Measurements from ENCODE around the gene MAP2K6.

The MAP2K6 gene

DNA sequence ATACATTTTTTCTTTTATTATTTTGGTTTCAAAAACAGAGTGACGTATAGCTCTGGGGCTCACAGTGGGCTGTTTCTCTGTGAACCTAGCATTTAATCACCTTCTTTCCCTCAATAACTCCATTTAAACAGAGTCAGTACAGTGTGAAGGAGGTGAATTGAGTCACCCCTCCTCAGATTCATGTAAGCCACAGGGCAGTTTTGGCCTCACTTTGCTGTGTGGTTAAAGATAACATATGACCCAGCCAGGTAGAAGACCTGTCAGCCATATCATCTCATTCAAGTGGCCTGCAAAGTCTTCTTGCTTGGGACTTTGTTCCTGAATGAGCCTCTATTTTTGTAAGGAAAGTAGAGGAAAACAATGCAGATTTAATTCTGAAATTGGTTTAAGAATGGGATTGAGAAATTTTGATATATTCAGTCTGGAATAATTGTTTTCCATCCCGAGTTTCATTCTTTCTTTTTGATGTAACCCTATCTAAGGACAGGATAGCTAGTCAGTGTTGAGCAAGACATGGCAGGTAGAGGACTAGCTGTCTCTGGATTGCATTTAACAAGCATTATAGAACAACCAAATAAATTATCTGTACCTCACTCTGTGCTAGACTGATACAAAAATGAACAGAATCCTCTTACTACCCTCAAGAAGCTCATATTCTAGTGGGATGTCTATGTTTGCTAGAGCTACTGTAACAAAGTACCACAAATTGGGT, 13.1 kb downstream of the MAP2K6 start:
- DNase-seq: no peak

DNA sequence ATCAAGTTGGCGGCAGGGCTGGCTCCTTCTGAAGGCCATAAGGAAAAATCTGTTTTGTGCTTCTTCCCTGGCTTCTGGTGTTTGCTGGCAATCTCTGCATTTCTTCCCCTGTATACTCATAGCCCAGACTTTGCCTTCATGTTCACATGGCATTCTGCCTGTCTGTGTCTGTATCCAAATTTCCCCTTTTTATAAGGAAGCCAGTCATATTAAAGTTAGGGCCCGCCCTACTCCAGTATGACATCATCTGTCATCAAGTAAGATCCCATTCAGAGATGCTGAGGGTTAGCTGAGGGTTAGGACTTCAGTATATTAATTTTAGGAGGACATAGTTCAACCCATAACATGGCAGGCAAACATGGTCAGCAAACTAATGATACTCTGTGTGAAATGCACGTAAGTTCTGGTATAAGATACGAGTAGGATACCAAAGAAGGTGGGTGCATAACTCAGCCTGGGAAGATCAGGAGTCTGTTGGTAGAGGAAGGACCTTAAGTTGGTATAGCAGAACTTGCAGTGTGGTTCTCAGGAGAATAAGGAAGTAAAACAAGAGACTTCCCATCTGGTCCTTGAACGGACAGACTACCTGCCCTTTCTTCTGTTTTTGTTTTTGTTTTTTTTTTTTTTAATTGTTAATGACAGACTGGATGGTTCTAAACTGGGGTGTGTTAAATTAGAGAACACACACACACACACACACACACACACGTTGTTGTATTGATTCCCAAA, 13.9 kb downstream of the MAP2K6 start:
- no peak for DNase-seq

DNA sequence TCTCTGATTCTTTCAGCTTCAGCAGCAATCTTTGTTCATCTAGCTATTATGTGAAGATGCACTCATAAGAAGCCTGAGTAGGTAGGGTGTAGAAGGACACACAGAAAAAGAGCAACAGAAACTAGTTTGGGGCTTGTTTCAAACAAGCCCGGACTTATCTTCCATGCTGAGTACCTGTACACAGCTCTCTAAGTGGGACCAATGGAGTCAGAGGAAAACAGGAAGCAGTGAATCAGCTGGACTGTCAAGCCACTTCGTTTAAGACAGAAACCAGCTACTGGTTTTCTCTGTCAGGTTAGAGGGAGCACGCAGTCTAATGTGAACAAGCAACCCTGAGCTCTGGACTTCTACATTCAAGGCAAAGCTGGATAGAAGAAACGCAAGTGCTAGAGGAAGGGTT, 16.0 kb downstream of the MAP2K6 start:
- no peak for DNase-seq

DNA sequence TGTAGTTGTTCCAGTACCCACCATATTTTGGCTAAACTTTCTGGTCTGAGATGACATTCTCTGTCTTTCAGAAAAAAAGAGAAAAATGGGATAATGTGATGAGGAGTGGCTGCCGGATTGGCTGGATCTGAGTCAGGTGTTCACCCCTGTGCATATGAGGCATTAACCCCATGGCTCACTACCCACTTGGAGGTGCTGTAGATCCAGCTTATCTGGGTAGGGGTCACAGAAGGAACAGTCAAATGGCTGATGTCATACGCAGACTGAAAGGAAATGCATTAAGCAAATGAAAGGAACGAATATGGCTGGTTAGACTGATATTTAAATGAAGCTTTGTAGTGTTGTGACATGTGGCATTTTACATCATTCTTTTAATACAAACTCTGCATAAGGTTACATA, 17.3 kb downstream of the MAP2K6 start:
- DNase-seq: no peak

DNA sequence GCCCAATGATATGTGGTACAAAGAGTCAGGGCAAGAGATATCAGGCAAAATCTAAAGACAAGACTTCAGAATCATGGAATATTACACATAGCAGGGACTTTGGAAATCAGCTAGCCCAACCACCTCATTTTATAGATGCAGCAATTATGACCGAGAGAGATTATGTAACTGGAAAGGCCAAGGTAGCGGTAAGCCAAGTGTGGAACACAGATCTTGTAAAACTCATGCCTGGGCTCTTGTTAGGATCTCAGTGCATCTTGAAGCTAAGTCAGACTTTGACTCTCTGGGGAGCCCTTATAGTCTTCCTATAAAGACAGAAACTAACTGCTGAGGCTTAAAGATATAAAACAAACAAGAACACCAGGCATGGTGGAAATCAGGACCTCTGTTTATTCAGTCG, 18.6 kb downstream of the MAP2K6 start:
- no peak for DNase-seq

DNA sequence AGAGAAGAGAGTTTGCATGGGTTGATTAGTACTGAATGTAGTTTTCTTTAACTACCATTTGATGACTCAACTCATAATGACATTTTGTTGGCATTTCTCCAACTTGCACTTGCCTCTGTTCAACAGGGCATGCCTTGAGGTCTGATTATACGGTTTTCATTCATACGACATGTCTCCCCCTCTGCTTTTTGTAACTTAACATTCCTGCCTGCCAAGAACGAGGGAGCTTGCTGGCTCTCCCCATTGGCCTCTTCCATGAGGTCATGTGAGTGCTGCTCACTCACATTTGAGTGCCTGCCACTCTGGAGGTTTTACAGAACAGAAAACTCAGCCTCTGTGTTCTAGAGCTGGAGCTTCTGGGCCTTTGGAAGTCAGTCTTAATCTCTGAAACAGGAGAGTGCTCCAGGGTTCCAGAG, 19.7 kb downstream of the MAP2K6 start:
- peak; percentile 71 for DNase-seq

DNA sequence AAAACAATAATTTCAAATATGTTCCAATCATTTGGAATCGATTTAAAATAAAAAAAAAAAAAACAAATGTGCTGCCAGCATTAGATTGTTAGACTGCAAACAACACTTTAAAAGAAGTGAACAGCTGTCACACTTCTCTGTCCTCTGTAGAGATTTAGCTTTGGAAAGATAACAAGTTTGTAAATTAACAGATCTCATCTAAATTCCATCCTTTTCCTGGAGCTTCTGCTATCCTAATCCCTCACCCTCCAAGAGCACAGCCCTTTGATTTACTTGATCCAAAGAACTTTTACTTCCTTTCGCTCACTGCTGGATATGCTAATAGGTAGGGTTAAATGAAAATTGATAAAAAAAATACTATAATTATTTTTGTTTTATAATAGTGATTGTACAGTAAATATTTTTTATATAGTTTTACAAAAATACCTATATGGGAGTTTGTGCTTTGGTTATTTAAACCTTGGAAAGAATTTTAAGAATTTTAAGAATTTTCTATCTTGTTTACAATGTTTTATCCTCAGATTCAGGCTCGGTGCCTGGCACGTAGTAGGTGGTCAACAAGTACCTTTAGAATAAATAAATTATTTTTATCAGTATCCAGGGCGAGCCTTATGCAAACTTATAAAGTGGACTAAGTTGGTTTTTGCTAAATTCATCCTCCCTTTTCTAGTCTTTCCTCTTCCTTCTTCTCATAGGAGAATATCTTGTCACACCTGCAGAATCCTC, 21.6 kb downstream of the MAP2K6 start:
- DNase-seq: no peak

DNA sequence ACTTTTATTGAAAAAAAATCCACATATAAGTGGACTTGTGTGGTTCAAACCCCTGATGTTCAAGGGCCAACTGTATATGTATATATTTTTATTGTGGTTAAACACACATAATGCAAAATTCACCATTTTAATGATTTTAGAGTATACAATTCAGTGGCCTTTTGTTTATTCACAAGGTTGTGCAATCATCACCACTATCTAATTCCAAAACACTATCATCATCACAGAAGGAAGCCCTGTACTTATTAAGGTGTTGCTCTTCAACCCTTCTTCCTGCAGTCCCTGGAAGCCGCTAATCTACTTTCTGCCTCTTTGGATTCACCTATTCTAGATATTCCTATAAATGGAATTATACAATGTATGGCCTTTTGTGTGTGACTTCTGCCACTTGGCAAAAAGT, 23.0 kb downstream of the MAP2K6 start:
- DNase-seq: no peak

DNA sequence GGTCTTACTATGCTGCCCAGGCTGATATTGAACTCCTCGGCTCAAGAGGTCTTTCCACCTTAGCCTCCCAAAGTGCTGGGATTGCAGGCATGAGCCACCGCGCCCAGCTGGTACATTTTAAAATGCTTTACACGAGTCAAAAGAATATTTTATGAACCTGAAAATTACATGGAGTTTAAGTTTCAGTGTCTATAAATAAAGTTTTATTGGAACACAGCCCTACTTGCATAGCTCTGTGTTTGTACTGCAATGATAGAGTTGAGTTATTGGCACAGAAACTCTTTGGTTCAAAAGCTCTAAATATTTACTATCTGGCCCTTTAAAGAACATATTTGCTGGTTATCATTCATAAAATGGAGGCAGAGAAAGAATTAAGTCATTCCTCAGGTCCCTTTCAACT, 24.3 kb downstream of the MAP2K6 start:
- DNase-seq: no peak

DNA sequence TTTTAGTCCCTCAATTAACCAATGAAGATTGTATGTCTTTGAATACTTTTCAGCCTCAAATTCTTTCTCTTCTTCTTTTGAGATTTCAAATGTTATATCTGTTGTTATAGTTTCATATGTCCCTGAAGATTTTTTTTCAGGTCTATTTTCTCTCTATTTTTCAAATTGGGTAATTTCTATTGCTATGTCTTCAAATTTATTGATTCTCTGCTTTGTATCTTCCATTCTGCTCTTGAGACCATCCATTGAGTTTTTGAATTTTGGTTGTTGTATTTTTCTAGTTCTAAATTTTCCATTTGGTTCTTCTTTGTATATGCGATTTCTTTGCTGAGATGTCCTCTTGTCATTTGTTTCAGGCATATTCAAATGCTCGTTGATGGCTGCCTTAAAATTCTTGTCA, 26.7 kb downstream of the MAP2K6 start:
- DNase-seq: no peak

DNA sequence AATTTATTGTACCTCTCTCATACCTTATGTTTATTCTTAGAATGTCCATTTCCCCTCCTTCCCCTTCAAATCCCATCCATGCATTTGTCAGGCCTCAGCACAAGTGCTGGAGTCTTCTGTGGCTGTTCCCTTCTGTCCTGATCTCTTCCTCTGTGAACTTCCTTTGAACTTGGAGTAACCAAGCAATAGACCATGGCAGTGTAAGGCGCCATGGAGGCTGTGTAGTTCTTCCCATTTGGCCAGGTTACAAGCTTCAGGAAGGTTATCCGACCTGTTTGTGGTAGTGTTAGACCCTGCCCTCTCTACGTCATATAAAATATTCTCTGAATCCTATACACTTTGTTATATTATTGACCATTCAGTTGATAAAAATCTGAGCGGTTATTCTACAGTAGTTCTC, 28.6 kb downstream of the MAP2K6 start:
- no peak for DNase-seq

DNA sequence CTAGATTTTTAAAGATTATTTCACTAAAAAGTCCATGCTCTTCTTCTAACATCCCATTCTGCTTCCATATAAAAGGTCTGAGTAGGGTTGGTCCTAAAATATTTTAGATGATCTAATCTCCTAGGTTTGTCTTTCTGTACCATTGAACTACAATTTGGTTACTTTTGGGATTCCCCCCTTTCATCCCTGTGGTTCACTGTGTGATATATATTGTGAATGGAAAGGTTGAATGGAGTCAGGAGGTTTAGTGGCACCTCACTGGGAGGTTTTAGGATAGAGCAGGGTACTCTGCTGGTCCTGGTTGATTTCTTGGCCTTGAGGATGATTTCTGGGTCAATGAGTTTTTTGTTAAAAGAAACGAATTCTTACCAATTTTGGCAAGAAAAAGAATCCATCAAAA, 29.5 kb downstream of the MAP2K6 start:
- no peak for DNase-seq

DNA sequence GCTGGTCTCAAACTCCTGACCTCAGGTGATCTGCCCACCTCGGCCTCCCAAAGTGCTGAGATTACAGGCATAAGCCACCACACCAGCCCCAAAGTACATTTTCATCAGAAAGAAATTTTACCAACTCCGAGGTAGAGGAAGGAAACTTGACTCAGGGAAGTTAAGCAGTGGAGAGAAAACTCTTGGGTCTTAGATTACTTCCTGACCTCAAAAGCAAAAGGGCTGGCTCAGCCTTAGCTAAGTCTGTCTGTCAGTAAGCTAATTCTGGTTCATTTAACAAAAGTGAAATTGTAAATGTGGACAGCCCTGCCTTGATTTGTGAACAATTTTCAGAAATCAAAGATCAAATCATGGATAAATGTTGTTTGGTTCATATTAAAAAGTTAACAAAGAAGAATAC, 30.6 kb downstream of the MAP2K6 start:
- no peak for DNase-seq

DNA sequence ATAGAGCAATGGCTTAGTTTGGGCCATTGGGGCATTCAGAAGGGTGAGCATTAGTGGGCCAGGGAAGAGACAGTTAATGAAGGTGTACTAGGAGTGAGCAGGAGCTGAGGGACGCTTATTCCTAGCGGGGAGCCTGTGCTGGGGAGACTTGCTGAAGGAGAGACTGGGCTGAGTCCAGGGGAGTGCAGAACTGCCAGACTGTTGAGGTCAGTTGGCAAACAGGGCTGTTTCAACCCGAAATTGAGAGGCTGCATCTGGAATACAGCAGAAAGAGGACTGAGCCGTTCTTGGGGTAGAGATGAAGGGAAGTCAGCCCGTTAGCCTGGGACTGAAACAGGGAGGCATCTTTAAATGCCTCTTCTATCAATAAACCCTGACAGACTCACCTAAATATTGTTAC, 33.2 kb downstream of the MAP2K6 start:
- DNase-seq: no peak

DNA sequence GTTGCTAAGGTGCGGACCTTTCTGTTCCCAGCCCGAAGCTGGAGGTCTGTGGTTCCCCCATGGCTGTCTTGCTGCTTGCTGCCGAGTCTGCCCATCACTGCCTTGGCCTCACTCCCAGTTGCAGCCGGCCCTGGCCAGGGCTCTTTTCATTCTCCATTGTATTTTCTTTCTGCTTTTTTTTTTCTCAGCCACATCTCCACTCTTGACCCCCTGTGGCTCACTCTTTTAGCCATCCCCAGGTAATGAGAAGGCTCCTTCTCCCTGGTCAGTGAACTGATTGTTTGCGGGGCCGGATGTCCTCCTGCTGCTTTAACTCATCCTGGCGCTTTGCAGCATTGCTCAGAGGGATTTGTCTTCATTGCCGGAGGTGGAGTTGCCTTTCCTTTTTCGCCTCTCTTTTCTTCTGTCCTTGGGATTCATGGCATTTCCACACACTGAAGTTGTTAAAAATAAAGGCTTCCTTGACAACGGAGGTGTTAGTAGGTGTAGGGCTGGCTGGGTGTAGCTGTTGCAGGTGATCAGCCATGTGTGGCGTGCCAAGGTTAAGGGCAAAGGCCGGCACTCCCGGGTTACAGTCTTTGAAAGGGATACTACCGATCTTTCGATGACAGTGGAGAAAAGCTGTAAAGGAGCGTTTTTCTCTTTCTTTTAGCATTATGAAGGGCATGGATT, 34.1 kb downstream of the MAP2K6 start:
- peak; percentile 53 for DNase-seq

DNA sequence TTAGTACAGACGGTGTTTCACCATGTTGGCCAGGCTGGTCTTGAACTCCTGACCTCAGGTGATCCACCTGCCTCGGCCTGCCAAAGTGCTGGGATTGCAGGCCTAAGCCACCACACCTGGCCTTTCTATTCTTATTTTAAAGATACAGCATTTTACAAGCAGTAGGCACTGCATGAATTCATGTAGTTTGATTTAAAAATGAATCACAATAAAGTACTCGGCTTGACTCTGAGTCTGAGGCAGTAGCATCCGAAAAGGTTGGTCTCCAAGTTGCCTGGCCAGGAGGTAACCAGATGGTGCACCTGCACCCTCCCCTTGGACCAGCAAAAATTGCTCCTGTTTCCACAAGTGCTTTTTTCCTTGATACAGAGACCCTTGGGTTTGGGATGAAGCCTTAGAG, 35.6 kb downstream of the MAP2K6 start:
- DNase-seq: no peak

DNA sequence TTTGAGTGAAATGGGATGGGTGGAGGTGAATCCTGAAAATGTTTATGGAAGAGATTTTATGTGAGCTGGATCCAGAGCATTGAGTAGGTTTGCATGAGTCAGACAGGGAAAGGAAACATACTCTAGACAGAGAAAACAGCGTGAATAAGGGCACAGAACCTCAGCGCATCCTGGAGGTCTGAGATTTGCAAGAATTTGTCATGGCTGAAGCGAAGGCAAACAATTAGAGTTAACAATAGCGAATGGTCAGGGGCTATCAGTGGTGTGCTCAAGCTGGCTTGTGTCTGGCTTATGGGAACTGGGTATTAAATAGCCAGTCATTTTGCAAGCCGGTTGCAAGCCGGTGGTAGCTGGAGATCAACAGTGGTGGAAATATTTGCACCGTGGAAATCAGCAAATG, 36.4 kb downstream of the MAP2K6 start:
- DNase-seq: no peak

DNA sequence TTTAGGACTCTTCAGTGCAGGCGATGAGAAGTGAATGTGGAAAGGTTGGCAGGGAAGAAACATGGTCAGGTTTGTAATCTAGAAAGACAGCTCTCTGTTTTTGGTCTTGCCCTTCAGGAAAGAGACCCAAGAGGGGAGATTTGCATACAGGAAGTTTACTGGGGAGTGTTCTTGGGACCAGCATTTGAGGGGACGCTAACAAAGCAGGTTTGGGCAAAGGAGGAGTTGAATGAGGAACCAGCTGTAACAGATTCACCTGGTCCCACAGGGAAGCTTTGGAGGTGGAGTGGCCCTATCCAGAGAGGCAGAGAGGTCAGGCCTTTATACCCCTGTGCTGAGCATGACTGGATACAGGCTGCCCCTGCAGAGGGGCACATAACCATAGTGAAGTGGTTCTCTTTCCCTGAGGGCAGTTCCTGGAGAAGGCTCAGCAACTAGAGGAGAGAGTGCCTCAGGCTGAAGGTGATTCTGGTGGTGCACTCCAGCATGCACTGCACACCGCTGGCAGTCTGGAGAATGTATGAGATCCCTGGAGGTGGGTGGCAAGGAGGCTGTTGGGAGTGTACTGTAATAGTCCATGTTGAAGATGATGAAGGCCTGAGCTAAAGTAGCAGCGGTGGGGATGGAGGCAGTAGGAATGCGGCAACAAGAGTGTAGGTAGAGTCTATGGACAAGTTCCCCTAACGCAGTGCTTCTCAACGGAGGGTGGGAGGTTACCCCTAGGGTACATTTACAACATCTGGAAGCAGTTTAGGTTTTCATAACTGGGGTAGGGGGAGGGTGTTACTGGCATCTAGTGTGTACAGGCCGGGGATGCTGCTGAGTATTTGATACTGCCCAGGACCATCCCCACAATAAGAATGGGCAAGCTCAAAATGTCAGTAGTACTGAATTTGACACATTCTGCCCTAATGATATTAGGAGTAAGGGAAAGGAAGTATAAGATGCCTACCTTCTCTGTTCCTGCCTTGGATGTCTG, 37.2 kb downstream of the MAP2K6 start:
- DNase-seq: no peak

DNA sequence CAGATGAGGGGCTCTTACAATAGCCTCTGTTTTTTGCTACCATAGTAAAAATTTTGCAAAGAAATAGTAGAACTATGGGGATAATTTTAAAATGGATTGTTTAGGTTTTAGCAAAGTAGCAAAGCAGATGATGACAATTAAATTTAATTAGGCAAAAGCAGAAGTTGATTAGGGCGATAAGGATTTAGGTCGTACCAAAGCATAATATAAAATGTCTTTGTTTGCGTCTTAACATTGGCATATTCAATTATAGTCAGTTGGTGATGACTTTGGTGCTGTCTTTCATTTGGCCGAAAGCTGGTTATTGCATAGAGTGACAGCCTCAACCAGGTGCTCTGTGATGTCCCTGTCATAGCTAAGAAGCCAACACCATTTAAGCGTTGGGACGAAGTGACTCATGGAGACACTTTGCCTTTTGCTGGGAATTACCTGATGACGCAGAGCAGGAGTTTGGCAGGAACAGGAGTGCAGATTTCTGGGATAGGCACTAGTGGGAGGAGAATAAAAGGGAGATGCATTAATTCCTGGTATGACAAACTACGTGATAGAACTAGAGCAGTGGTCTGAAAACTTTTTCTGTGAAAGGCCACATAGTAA, 38.3 kb downstream of the MAP2K6 start:
- no peak for DNase-seq

DNA sequence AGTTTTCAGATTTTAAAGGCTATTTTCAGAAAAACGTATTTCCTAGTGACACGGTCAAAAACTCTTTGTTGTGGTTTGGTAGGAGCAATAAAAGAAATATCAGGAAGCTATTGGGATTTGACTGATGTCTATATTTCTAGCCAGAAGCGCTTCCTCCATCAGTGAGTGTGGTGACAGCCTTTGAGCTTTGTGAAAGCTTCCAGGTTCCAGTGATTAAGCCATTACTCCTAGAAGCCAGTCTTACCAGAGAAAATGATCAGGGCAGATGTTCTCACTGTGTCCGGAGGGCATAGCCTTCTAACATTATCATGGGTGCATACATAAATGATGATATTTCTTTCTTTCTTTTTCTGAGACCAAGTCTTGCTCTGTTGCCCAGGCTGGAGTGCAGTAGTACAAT, 39.6 kb downstream of the MAP2K6 start:
- DNase-seq: no peak

DNA sequence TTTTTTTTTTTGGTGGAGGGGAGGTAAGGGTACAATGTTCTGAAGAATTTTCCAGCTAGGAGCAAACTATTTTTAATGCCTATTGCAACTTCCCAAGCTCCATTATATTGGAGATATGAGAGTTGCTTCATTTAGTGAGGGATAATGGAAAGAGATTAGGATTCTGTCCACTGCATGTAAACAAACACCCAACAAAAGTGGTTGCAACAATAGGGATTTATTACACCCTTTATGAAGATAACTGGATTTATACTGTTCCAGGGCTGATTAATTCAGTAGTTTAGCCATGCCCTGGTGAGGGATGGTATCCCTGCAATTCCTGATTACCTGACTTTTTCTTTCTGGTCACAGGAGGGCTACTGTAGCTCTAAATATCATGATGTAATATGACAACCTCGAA, 40.5 kb downstream of the MAP2K6 start:
- DNase-seq: no peak

DNA sequence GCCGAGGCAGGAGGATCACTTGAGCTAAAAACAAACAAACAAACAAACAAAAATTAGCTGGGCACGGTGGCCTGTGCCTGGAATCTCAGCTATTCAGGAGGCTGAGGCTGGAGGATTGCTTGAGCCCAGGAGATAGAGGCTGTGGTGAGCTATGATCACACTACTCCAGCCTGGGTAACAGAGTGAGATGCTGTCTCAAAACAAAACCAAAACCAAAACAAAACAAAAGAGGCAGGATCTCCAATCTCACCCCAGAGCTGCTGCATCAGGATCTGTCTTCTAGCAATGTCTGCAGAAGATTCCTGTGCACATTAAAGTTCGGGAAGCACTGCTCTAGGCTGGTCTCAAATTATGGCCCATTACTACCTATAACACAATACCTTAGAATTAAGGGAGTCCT, 43.1 kb downstream of the MAP2K6 start:
- no peak for DNase-seq

All from eye (tissue), 1 donor.